Subcutaneous abdominal adipose tissue (tissue), 5 donors: ENCODE data around the gene C19orf33.
"Not testable (repeated sequence)": the region's sequence is repeated elsewhere in the genome, so short reads cannot be mapped to it uniquely, and the experiment has no call there.

ENCODE experiments used
- H3K27ac ChIP-seq: one replicate; pipeline ENCODE4 v1.7.0; 2013; ENCODE audit warnings: low read depth, mild to moderate bottlenecking, inconsistent platforms, low read length, moderate library complexity
- H3K27me3 ChIP-seq, 5 donors: one replicate each; pipeline ENCODE4 v1.7.0; 2013; ENCODE audit warnings: low read length in 5 of 5, inconsistent platforms in 1 of 5; ENCODE audit not compliant: control insufficient read depth in 5 of 5, insufficient read depth in 4 of 5
- H3K36me3 ChIP-seq, 5 donors: one replicate each; pipeline ENCODE4 v1.7.0; 2013; ENCODE audit warnings: low read length in 5 of 5; ENCODE audit not compliant: control insufficient read depth in 5 of 5, insufficient read depth in 5 of 5
- H3K4me1 ChIP-seq, 5 donors: one replicate each; pipeline ENCODE4 v1.7.0; 2013; ENCODE audit warnings: low read length in 5 of 5, mild to moderate bottlenecking in 3 of 5, moderate library complexity in 1 of 5; ENCODE audit not compliant: control insufficient read depth in 5 of 5, insufficient read depth in 5 of 5
- H3K4me3 ChIP-seq, 5 donors: one replicate each; pipeline ENCODE4 v1.7.0; 2013; ENCODE audit warnings: low read length in 5 of 5, low read depth in 1 of 5
- H3K9ac ChIP-seq, 5 donors: one replicate each; pipeline ENCODE4 v1.7.0; 2013; ENCODE audit warnings: low read length in 5 of 5, mild to moderate bottlenecking in 4 of 5, moderate library complexity in 3 of 5
- H3K9me3 ChIP-seq, 5 donors: one replicate each; pipeline ENCODE4 v1.7.0; 2013; ENCODE audit warnings: low read length in 5 of 5; ENCODE audit not compliant: control insufficient read depth in 5 of 5
- donor health status: healthy.
- donor health status: healthy.
- donor health status: healthy.
- donor health status: healthy.
- donor health status: healthy.

C19orf33 gene

DNA sequence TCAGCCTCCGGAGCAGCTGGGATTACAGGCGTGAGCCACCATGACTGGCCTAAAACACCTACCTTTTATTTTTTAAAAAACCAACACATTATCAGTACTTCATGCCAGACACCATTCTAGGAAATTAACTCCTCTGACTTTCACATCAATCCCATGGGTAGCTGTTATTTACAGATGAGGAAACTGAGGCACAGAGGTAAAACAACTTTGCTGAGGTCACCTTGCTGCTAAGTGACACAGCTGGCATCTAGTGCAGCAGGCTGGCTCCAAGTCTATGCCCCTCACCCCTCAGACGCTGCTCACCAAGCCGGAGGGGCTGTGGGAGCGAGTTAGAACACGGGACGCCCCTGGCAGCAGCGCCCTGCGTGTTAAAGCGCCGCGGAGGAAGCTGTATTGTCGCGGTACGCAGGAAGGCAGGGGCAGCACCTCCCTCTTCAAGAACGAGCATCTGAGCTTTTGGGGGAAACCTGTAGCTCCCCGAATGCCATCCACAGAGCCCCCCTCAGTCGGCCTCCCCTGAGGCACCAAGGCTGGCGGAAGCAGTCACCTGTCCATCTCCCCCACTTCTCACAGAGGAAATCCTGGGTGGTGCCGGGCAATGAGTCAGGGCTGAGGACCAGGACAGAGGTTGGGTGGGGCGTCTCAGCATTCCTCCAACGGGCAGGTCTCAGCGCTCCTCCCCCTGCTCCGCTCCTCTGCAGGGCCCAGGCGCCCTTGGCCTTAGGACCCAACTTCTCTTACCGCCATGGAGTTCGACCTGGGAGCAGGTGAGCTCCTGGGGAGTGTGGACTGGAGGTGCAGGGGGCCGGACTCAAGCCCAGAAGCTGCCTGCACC is at the start of gene C19orf33:
TSS of gene C19orf33 (plus strand) at position 735 of the 835 bp plus-strand sequence. CDS start at position 746, 11 bp downstream.
- Histone ChIP-seq H3K4me3 (peak within 1 kb of the TSS in 2 of 5 donors; percentile 26 to 42), H3K4me1 (peaks cover 4 to 18% (median 7%) of the 10 kb centered on the region in 5 donors), H3K27ac (no peak within 1 kb of the TSS), H3K36me3 (peaks cover 0 to 31% (median 24%) of the 10 kb centered on the region in 5 donors), H3K9ac (no peak within 1 kb of the TSS), H3K9me3 (no peaks in the 10 kb centered on the region), H3K27me3 (no peaks in the 10 kb centered on the region)

DNA sequence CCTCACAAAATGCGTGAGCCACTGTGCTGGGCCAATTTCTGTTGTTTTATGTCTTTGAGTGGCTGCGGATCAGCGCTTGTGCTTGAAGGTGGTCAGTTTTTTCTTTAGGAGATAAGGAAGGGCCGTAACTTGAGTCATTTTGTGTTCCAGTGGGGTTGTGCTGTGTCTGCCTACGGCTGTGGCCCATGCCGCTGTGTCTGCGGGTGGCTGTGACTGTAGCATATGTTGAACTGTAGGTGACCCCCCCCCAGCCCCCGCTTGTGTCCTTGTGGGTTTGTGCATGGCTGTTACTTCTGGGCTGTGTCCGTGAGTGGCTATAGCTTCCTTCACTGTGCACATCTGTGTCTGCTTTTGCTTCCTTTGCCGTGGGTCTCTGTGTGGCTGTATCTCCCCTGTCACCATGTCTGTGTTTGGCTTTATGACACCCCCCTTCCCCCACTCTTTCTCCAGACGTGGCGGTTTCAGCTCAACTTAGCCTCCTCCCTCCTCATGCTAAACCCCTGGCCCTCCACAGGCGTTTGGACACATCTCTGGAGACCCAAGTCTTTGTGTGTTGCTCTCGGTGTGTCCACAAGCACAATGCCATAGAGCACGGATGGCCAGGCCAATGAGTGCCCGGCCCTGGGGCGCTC is 48.6 kb upstream of the C19orf33 start:
- Histone ChIP-seq H3K27me3 (no peaks in the 10 kb centered on the region), H3K27ac (peak overlapping the region; percentile 60), H3K9ac (peak overlapping the region in 2 of 5 donors; percentile 7 to 57), H3K4me1 (peaks cover 7 to 61% (median 47%) of the 10 kb centered on the region in 5 donors), H3K4me3 (peak overlapping the region; percentile 58 to 83 (median 71)), H3K9me3 (no peaks in the 10 kb centered on the region), H3K36me3 (peaks cover 0 to 2% (median 0%) of the 10 kb centered on the region in 5 donors)

DNA sequence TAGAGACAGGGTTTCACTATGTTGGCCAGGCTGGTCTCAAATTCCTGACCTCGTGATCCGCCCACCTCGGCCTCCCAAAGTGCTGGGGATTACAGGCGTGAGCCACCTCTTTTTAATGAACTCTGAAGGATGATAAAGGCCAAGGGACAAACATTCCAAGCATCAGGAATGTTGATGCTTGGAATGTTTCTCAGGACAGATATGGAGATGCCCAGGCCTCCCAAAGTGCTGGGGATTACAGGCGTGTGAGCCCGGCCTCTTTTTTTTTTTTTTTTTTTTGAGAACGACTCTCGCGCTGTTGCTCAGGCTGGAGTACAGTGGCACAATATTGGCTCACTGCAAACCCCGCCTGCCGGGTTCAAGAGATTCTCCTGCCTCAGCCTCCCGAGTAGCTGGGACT is 42.1 kb upstream of the C19orf33 start:
- H3K27me3 ChIP-seq, H3K4me3 ChIP-seq, H3K27ac ChIP-seq, H3K9me3 ChIP-seq, H3K9ac ChIP-seq, H3K36me3 ChIP-seq: not testable (repeated sequence)
- peaks cover 0 to 17% (median 12%) of the 10 kb centered on the region in 5 donors for H3K4me1 ChIP-seq

DNA sequence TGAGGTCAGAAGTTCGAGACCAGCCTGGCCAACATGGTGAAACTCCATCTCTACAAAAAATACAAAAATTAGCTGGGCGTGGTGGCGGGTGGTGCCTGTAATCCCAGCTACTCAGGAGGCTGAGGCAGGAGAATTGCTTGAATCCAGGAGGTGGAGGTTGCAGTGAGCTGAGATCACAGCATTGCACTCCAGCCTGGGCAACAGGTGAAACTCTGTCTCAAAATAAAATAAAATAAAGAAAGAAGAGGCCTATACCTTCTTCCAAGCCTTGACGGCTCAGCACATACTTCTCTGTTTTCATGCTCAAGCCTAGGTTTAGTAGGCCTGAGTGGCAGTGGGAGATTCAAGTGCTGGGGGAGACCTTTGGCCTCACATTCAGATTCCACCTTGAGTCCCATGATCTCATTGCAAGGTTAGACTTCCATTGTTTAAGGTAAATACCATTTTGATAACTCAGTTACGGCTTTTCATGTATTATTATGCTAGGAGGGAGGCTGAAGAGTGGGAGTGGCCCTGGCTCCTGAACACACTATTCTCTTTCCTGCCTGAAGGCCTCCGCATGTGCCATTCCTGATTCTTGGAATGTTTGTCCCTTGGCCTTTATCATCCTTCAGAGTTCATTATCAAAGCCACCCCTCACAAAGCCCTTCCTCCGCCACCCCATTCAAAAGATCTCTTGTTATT is 41.3 kb upstream of the C19orf33 start:
- Histone ChIP-seq H3K9me3 (no peaks in the 10 kb centered on the region), H3K27ac (no peak overlapping the region), H3K4me3 (no peak overlapping the region), H3K4me1 (peaks cover 0 to 17% (median 12%) of the 10 kb centered on the region in 5 donors), H3K9ac (no peak overlapping the region), H3K27me3 (peaks cover 0 to 3% (median 0%) of the 10 kb centered on the region in 5 donors), H3K36me3 (no peaks in the 10 kb centered on the region)

DNA sequence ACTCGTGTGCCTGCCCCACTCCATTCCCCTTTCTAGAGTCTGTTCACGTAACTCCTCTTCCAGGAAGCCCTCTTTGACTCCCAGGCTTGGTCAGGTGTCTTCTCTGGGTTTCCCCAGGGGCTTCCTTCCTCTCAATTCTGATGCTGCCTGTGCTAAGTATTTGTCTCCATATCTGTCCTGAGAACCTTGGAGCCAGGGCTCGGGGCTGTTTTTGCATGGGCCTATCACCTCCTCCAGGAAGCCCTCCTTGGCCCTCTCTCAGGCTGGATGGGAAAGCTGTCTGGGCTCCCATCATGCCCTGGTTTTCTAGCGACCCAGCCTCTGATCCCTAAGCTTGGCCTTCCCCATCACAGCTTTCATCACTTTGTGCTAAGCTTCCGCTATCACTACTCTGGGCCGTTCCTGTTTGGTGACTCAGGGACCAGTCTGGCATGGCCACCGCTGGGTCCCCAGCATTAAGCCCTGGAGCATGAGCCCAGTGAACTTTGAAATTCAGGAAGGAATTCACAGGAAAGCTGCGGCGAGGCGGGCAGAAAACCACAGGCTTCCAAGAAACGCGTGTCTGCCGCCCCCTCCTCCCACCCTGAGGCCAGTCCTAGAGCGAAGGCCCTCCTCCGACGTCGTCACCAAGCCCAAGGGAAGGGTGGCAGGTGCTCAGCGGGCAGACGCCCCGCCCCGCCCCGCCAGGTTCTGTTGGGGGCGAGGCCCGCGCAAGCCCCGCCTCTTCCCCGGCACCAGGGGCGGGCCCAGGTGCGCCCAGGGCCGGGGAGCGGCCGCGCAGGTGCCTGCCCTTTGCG is 40.2 kb upstream of the C19orf33 start:
- H3K9ac ChIP-seq = peak overlapping the region in 2 of 5 donors; percentile 20 to 69

DNA sequence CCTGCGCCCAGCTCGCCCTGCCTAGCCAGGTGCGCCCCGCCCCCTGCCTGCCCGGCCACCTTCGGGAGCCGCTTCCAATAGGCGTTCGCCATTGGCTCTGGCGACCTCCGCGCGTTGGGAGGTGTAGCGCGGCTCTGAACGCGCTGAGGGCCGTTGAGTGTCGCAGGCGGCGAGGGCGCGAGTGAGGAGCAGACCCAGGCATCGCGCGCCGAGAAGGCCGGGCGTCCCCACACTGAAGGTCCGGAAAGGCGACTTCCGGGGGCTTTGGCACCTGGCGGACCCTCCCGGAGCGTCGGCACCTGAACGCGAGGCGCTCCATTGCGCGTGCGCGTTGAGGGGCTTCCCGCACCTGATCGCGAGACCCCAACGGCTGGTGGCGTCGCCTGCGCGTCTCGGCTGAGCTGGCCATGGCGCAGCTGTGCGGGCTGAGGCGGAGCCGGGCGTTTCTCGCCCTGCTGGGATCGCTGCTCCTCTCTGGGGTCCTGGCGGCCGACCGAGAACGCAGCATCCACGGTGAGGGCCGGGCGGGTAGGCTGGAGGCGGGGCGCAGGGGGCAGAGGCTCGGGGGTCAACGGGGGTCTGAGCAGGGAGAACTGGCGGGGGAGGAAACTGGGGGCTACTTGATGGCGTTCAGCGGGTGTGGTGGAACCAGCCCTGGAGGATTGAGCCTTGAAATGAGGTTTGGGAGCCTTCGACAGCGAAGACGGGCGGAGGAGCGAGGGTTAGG is 39.4 kb upstream of the C19orf33 start, which contains the start of gene SPINT2:
TSS of gene SPINT2 (plus strand) at position 88 of the 727 bp plus-strand sequence. CDS start at position 408, 320 bp downstream.
- Histone ChIP-seq H3K27me3 (peaks cover 0 to 3% (median 0%) of the 10 kb centered on the region in 5 donors), H3K36me3 (no peaks in the 10 kb centered on the region), H3K4me1 (peaks cover 0 to 24% (median 12%) of the 10 kb centered on the region in 5 donors), H3K27ac (no peak within 1 kb of the TSS), H3K4me3 (peak within 1 kb of the TSS; percentile 53 to 73 (median 62)), H3K9ac (peak within 1 kb of the TSS in 3 of 5 donors; percentile 5 to 69 (median 66)), H3K9me3 (no peaks in the 10 kb centered on the region)

More for the DNA sequence above, 40.2 kb upstream of the C19orf33 start:
- Histone ChIP-seq H3K4me1 (peaks cover 0 to 24% (median 12%) of the 10 kb centered on the region in 5 donors), H3K4me3 (peak overlapping the region; percentile 45 to 73 (median 62)), H3K27ac (no peak overlapping the region), H3K27me3 (peaks cover 0 to 3% (median 0%) of the 10 kb centered on the region in 5 donors), H3K9me3 (no peaks in the 10 kb centered on the region), H3K36me3 (no peaks in the 10 kb centered on the region)

DNA sequence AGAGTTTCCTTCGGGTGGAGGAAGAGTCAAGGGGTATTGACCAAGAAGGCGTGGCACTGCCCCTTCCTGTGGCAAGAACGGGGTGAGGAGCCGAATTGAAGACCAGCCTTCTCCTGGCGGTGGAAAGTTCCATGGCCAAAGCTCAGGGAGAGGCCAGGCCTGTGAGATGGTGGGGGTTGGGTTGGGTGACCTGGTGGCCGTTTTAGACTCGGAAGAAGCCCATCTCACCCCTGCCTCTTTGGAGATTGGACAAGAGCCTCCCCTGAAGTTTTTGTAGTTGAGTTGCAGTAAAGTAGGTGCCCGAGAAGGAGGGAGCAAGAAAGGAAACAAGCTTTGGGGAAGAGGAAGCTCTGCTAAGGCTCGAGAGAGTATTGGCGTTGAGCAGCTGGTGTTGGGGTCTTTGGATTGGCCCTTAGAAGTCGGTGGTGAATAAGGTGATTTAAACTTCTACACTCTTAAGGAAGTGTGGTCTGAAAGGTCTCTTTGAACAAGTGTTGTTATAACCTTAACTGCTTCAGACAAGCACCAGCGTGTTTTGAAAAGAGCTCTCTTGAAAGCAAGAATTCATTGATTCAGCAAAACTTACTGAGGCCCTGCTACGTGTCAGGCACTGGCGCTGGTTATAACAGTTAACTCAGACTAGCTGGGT is 38.7 kb upstream of the C19orf33 start:
- peaks cover 0 to 24% (median 12%) of the 10 kb centered on the region in 5 donors for H3K4me1 ChIP-seq
- peak overlapping the region in 2 of 5 donors; percentile 5 to 66 for H3K9ac ChIP-seq
- no peaks in the 10 kb centered on the region for H3K9me3 ChIP-seq
- no peaks in the 10 kb centered on the region for H3K36me3 ChIP-seq
- peak overlapping the region in 4 of 5 donors; percentile 19 to 73 (median 58) for H3K4me3 ChIP-seq
- no peak overlapping the region for H3K27ac ChIP-seq
- peaks cover 0 to 3% (median 0%) of the 10 kb centered on the region in 5 donors for H3K27me3 ChIP-seq

DNA sequence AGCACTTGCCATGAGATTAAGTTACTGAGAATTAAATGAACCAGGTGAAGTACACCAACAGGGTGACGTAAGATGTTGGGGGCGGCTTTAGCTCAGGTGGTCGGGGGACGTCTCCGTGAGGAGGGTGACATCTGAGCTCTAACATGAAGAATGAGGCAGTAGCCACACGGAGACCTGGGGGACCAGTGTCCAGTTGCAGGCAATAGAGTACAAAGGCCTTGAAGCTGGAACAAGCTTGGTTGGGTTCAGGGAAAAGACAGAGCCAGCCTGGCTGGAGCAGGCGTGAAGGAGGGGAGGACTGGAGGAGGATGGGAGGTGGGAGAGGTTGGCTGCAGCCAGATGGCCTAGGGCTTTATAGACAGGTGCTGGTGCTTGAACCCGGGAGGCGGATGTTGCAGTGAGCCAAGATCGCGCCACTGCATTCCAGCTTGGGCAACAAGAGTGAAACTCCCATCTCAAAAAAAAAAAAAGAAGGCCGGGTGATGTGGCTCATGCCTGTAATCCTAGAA is 38.1 kb upstream of the C19orf33 start:
- H3K9ac ChIP-seq = no peak overlapping the region
- H3K9me3 ChIP-seq = no peaks in the 10 kb centered on the region
- peaks cover 0 to 24% (median 12%) of the 10 kb centered on the region in 5 donors for H3K4me1 ChIP-seq
- no peaks in the 10 kb centered on the region for H3K36me3 ChIP-seq
- H3K4me3 ChIP-seq = no peak overlapping the region
- no peak overlapping the region for H3K27ac ChIP-seq
- peaks cover 0 to 3% (median 0%) of the 10 kb centered on the region in 5 donors for H3K27me3 ChIP-seq
